Mononuclear cell (primary cell): ENCODE measurements around the gene PRR18. TPM values are rescaled to one million over a fixed set of nuclear protein-coding genes. Genes with fewer than 3 reads are reported as not detected.

Experiments
- H3K27me3 ChIP-seq: 2 replicates; pipeline ENCODE4 v1.6.0; 2011; ENCODE audit warnings: low read length, control low read depth; ENCODE audit not compliant: insufficient read depth
- H3K4me1 ChIP-seq: 2 replicates; pipeline ENCODE4 v1.5.1; 2011; ENCODE audit warnings: mild to moderate bottlenecking, low read length, control low read depth; ENCODE audit not compliant: insufficient read depth
- H3K4me3 ChIP-seq: 2 replicates; pipeline ENCODE4 v1.5.1; 2011; ENCODE audit warnings: mild to moderate bottlenecking, low read length, moderate library complexity
- H3K9me3 ChIP-seq: 2 replicates; pipeline ENCODE4 v1.5.1; 2011; ENCODE audit warnings: low read depth, mild to moderate bottlenecking, control low read depth, low read length
- total RNA-seq: library from RNA; depleted of rRNA; stranded (reverse); fragments of >200 nt; gene quantifications from one replicate; pipeline ENCODE4 v1.2.3, GENCODE V29; 2012

PRR18 gene
- total RNA-seq, 1 donor: not detected

GRCh38 chr6:166277892-166278578, 30.2 kb downstream of the PRR18 start:
- peaks cover 6% of the 10 kb centered on the region for H3K4me1 ChIP-seq
- no peak overlapping the region for H3K4me3 ChIP-seq
- H3K27me3 ChIP-seq: no peaks in the 10 kb centered on the region
- H3K9me3 ChIP-seq: no peaks in the 10 kb centered on the region

GRCh38 chr6:166277018-166277417, 31.2 kb downstream of the PRR18 start:
- peaks cover 6% of the 10 kb centered on the region for H3K4me1 ChIP-seq
- H3K27me3 ChIP-seq: no peaks in the 10 kb centered on the region
- H3K9me3 ChIP-seq: no peaks in the 10 kb centered on the region
- no peak overlapping the region for H3K4me3 ChIP-seq

GRCh38 chr6:166275714-166276166, 32.5 kb downstream of the PRR18 start:
- no peaks in the 10 kb centered on the region for H3K27me3 ChIP-seq
- peaks cover 6% of the 10 kb centered on the region for H3K4me1 ChIP-seq
- no peak overlapping the region for H3K4me3 ChIP-seq
- no peaks in the 10 kb centered on the region for H3K9me3 ChIP-seq

GRCh38 chr6:166274739-166275370, 33.3 kb downstream of the PRR18 start:
- Histone ChIP-seq H3K4me3 (no peak overlapping the region), H3K4me1 (peaks cover 6% of the 10 kb centered on the region), H3K27me3 (no peaks in the 10 kb centered on the region), H3K9me3 (no peaks in the 10 kb centered on the region)

GRCh38 chr6:166274163-166274562, 34.0 kb downstream of the PRR18 start:
- Histone ChIP-seq H3K4me3 (no peak overlapping the region), H3K27me3 (no peaks in the 10 kb centered on the region), H3K9me3 (no peaks in the 10 kb centered on the region), H3K4me1 (peaks cover 6% of the 10 kb centered on the region)

- Histone ChIP-seq H3K27me3 (no peaks in the 10 kb centered on the region), H3K4me3 (no peak overlapping the region), H3K4me1 (peaks cover 6% of the 10 kb centered on the region), H3K9me3 (no peaks in the 10 kb centered on the region)
These were observed 36.8 kb downstream of the PRR18 start for GRCh38 chr6:166271376-166271765.

GRCh38 chr6:166270706-166271375, 37.4 kb downstream of the PRR18 start:
- peaks cover 4% of the 10 kb centered on the region for H3K4me1 ChIP-seq
- no peak overlapping the region for H3K4me3 ChIP-seq
- no peaks in the 10 kb centered on the region for H3K9me3 ChIP-seq
- H3K27me3 ChIP-seq: no peaks in the 10 kb centered on the region

- Histone ChIP-seq H3K27me3 (no peaks in the 10 kb centered on the region), H3K9me3 (no peaks in the 10 kb centered on the region), H3K4me1 (no peaks in the 10 kb centered on the region)
These were observed 38.7 kb downstream of the PRR18 start for GRCh38 chr6:166269301-166270039.

GRCh38 chr6:166268431-166268830, 39.8 kb downstream of the PRR18 start:
- Histone ChIP-seq H3K4me1 (no peaks in the 10 kb centered on the region), H3K27me3 (no peaks in the 10 kb centered on the region)

More at GRCh38 chr6:166269301-166270039, 38.7 kb downstream of the PRR18 start:
- H3K4me3 ChIP-seq: no peak overlapping the region

GRCh38 chr6:166267526-166267925, 40.7 kb downstream of the PRR18 start:
- Histone ChIP-seq H3K4me1 (peaks cover 6% of the 10 kb centered on the region), H3K9me3 (no peaks in the 10 kb centered on the region), H3K27me3 (no peaks in the 10 kb centered on the region), H3K4me3 (no peak overlapping the region)

More at GRCh38 chr6:166268431-166268830, 39.8 kb downstream of the PRR18 start:
- Histone ChIP-seq H3K9me3 (no peaks in the 10 kb centered on the region), H3K4me3 (no peak overlapping the region)

- Histone ChIP-seq H3K9me3 (no peaks in the 10 kb centered on the region), H3K4me1 (peaks cover 6% of the 10 kb centered on the region), H3K27me3 (no peaks in the 10 kb centered on the region), H3K4me3 (no peak overlapping the region)
These were observed 41.9 kb downstream of the PRR18 start for GRCh38 chr6:166266336-166266735.

GRCh38 chr6:166262743-166263515, 45.3 kb downstream of the PRR18 start:
- Histone ChIP-seq H3K4me1 (peaks cover 32% of the 10 kb centered on the region), H3K9me3 (no peaks in the 10 kb centered on the region), H3K27me3 (no peaks in the 10 kb centered on the region), H3K4me3 (no peak overlapping the region)

- Histone ChIP-seq H3K27me3 (peaks cover 13% of the 10 kb centered on the region), H3K4me3 (no peak overlapping the region), H3K4me1 (peaks cover 41% of the 10 kb centered on the region), H3K9me3 (no peaks in the 10 kb centered on the region)
These were observed 48.8 kb downstream of the PRR18 start for GRCh38 chr6:166259296-166259977.

GRCh38 chr6:166258854-166259276, 49.3 kb downstream of the PRR18 start:
- Histone ChIP-seq H3K27me3 (peaks cover 18% of the 10 kb centered on the region), H3K4me3 (no peak overlapping the region), H3K9me3 (no peaks in the 10 kb centered on the region), H3K4me1 (peaks cover 46% of the 10 kb centered on the region)
